Activated CD4-positive, alpha-beta T cell treated with anti-CD3 and anti-CD28 coated beads, Interleukin-2, amount 50 U/mL, for 16 hours (primary cell): ENCODE results near the gene TENM4.
"Not testable (repeated sequence)": the region's sequence is repeated elsewhere in the genome, so short reads cannot be mapped to it uniquely, and the experiment has no call there.

Experiments
- DNase-seq: peaks from one replicate; pipeline ENCODE4 v3.0.0-alpha.2; 2020

TENM4 gene

DNA sequence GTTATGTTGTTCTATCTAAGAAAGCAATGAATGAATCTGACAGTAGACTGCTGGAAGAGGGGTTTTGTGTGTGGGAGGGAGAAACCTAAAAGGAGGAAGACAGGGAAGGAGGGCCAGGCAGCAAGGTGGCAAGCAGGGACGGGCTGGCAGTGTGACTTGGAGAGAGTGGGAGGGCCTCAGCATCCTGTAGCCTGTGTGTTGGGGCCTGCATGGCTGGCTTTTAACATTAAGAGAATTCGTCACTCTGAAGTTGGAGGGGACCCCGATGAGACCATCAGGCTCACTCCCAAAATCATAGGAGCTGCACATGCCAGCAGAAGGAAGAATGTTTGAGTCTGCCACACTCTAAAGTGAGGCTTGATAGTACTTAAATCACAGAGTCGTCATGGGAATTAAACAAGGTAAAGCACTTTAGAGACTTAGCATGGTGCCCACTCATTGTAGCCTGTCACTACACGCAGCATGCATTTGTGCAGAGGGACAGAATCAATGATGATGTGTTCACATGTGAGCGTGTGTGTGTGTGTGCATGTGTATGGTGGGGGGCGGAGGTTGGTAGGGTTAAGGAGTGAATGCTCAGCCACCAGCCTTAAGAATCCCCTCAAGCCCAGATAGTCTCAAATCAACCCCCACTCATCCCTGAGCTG, 199.5 kb downstream of the TENM4 start:
- DNase-seq, result no peak

- no peak for DNase-seq
These were observed 203.1 kb downstream of the TENM4 start for GRCh38 chr11:79237703-79238102.

DNA sequence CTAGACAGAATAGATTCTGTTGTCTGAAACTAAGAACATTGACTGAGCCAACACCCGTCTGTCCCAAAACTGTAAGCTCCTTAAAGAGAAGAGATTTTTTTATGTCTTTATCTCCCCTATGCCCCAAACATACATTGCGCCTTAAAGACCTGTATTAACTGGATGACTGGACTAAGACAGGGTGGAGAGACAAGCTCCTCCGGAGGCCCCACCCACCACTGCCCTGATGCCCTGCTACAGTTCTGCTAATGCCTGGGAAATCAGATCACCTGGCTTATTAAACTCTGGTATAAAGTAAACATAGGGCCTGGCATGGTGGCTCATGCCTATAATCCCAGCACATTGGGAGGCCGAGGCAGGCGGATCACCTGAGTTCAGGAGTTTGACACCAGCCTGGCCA, 203.7 kb downstream of the TENM4 start:
- no peak for DNase-seq

DNA sequence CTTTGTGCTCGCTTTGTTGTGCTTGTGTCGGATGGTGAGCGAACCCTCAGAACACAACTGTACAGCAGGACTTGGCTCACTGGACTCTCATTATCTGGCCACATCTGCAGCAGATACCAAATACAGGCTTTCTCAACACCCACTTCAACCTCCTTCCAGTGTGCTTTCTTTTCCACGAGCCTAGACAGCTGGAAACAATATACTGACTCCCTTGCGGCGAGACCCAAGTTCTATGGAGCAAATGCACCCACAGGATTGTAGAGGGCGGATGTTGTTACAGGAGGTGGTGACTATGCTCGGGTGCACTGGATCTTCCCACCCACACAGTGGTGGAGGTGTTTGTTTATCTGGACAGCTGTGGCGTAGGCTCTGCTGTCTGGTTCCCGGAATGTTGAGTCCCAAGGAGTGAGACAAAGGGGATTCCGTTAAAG, 204.3 kb downstream of the TENM4 start:
- DNase-seq, result no peak

DNA sequence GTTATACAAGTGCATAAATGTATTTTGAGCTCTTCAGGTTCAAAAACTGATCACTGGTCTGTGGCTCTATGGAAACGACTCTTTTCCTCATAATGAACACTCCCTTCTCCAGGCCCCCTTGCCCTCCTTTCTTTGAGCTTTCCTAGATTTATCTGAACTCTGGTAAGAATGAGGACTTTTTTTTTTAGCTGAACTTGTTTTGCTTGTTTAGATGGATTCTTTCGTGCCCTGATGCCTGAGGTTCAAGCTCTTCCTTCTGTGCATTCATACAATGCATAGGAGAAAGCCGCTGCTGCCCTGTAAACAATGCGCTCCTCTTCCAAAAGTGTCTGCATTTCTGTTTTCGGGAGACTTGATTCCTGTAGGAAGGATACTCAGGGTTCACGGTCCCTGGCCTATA, 205.1 kb downstream of the TENM4 start:
- no peak for DNase-seq

- DNase-seq, result no peak
These were observed 208.5 kb downstream of the TENM4 start for GRCh38 chr11:79232346-79232745.

DNA sequence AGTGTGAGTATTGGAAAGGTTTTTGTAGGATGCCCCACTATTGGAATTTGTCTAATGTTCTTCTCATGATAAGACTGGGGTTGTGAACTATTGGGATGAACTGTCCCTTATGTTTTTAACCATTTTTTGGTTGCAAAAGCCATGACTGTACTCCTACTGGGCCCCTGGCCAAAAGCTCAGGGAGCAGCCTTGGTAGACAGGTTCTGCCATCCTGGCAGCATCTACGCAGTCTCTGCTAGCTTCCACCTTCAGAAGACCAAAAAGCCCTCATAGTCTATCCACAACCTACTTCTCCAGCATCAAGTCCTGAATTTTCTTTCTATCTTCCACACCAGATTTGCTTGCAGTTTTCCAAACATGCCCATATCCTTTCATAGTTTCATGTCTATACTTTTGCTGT, 211.8 kb downstream of the TENM4 start:
- DNase-seq, result no peak

DNA sequence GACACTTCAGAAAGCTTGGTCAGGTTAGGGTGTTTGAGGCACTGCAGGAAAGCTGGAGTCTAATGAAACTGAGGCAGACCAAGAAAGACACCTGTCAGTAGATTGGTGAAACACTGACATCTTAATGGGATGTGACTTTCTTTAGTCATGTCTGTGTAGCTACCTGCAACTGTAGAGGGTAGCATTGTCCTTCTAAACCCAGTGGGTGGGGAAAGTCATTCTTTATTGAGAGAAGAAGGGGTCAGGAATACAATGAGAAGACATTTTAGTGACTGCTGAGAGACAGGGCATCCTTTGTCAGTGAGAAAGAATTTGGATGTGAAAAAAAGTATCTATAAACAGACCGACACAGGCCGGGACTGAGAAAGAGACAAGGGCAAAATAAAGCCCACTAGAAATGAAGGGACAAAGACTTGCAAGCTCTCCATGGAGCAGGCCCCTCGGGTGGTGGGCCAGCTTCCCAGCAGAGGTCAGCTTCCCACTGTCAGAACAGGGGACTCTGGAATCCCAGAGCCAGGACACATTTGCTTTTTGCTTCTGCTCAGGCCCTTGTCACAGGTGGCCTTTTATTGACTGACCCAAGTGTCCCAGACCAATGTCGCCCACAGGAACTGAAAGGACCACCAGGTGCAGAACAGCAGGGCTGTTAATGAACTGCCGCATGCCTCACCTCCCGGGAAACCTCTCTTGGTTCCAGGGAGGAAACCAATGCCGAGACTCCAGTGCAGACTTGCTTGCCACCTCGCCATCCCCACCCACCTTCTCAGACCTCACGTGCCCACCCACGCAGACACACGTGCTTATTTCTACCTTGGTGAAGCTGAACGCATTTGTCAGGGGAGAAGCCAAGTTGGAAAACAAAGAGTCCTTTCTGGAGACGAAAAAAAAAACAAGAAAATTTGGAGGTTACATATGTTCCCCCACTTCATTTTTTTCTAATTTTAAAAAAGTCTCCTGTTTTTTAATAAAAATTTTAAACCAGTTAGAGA, 212.8 kb downstream of the TENM4 start:
- DNase-seq, result no peak

DNA sequence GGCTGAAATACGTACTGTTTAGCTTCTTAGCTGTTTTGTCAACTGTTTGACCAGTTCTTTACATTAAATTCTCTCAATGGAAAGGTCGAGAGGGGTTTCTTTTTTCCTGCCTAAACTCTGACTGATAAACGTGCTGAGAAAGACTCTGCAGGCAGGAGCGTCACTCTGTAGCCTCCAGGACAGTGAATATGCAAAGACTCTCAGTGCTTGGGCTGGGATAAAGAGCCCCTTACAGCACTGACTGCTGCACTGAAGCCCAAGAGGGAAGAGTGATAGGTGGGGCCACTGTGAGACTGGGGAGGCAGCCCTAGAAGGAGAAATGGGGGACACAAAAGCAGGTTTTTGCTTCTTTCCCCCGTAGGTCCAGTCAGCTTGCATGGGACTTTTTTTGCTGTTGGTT, 213.5 kb downstream of the TENM4 start:
- DNase-seq, result no peak

DNA sequence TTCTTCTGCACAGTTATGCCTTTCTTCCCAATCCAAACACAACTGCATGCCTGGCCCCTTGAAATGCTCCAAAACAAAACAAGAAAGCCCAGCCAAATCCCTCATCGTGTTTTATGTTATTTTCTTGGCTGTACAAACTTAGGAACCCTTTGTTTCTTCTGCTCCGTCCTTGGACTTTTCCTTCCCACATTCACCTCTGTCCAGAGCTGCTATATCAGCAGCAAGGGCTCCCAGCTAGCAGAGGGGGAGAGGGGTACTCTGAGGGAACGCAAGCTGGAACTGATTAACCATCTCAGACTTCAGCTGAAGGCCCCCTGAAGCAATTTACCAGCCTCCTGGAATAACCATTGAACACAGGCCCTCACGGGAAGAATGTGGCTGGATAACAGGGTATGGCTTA, 214.7 kb downstream of the TENM4 start:
- no peak for DNase-seq

DNA sequence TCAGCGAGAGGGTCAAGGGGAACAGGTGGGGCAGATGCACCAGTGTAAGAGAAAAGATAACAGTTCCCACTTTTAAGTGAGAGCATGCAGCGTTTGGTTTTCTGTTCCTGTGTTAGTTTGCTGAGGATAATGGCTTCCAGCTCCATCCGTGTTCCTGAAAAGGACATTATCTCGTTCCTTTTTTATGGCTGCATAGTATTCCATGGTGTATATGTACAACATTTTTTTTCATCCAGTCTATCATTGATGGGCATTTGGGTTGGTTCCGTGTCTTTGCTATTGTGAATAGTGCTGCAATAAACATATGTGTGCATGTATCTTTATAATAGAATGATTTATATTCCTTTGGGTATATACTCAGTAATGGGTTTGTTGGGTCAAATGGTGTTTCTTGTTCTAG, 218.7 kb downstream of the TENM4 start:
- not testable (repeated sequence) for DNase-seq

GRCh38 chr11:79221444-79222130, 219.2 kb downstream of the TENM4 start:
- DNase-seq, result no peak

DNA sequence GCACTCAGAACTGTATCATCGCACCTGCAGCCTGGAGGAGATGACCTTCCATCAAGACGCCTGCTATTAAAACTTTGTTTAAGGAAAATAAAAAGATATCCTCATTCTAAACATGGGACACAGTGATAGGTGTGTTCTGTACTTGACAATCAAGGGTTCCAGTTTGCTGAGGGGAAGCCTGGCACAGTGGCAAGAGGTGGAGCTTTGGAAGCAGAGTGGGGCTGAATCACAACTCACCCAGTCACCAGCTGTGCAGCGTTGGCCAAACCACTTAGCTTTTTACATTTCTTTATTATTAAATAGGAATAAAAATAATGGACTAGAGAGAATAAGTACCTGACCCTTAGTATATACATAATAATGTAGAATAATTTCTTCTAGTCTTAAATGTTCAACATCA, 220.7 kb downstream of the TENM4 start:
- no peak for DNase-seq

- no peak for DNase-seq
These were observed 221.4 kb downstream of the TENM4 start for GRCh38 chr11:79219186-79220045.

GRCh38 chr11:79212741-79213190, 228.1 kb downstream of the TENM4 start:
- no peak for DNase-seq

DNA sequence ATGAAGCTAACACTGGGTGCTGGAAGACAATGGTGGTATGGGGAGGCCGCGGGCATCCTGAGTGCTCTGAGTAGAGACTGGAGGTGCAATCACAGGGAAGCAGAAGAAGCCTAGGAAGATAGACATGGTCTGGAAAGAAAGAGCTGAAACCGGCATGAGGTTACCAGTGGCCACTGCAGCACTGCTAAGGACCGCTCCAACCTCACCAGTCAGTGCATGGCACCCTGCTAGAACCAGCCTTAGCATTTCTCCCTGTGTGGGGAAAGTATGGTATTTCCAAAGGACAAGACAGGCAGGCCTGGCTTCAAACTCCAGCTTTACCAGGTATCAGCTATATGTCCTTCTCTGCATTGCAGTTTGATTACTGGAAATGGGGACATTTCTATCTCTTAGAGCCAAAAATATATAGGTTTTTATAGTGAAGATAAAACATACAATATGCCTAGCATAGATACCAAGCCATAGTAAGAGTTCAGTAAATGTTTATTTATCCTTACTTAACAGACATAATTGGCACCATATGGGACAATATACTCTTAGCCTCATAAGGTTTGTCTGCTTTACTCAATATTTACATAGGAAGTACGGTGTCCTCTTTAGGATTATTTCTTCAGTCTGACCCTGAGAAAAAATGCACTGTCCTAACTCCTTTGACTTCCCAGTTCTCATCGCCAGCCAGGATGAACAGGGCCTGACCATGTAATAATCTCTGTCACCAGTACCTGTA, 231.1 kb downstream of the TENM4 start:
- no peak for DNase-seq

DNA sequence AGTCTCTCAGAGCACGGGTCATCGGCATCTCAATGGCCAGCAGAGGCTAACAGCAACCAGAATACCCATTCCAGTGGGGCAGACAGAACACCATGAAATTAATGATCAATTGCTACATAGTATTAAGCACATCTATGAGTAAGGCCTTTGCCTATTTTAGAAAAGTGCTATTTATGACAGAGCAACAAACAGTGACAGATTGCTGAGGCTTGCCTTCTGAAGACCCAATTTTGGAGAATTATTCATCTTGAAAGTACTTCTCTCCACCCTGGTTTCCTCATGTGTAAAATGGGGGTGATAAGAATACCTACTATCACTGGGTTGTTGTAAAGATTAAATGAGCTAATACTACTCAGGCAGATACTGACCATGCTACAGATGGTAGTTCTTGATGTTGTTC, 232.7 kb downstream of the TENM4 start:
- DNase-seq, result no peak

GRCh38 chr11:79206951-79207350, 233.9 kb downstream of the TENM4 start:
- no peak for DNase-seq

- no peak for DNase-seq
These were observed 235.0 kb downstream of the TENM4 start for GRCh38 chr11:79205786-79206185.

DNA sequence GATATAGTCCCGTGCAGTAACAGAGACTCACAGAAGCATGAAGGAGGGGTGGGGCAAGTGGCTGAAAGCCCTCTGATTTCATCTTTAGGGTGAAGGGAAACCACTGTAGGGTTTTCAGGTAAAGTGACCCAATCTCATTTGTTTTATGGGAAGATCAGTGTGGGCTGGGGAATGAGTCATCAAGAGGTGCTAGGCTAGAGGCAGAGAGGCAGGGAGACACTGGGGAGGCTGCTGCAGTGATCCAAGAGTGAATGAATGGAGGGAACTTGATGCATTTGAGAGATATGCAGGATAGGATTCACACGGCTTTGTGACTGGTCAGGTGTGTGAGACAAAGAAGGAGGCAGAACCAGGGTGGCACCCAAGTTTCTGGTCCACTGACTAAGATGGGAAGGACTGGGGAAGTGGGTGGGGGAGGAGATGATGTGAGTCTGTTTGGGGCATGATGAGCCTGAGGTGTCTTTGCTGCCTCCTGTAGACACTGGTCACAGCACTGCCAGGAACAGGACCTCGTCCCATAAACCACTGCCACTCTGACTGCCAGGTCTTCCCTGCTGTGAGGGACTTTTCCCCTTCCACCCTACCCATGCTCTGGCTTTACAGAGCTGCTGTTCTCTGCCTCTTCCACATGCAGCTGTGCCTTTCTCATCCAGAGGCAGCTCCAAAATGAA, 239.0 kb downstream of the TENM4 start:
- peak; percentile 1 for DNase-seq

GRCh38 chr11:79200398-79201070, 240.3 kb downstream of the TENM4 start:
- DNase-seq, result no peak
